Liver (tissue), 9 donors: Measurements from ENCODE around the gene NCAM1. TPM values are rescaled to one million over a fixed set of nuclear protein-coding genes. Genes with fewer than 3 reads are reported as not detected.

Source experiments
- DNase-seq: peaks from one replicate; pipeline ENCODE4 v3.0.0-alpha.2; 2017; ENCODE audit warnings: low spot score
- H3K27ac ChIP-seq, 2 donors: one replicate each; pipeline ENCODE4 v1.7.0; 2013; ENCODE audit warnings: inconsistent platforms in 2 of 2, low read length in 2 of 2, control low read depth in 1 of 2, low read depth in 1 of 2, mild to moderate bottlenecking in 1 of 2
- H3K27me3 ChIP-seq, 4 donors: one replicate each; pipeline versions ENCODE4 v1.6.1 to v1.7.0; 2013; ENCODE audit warnings: low read length in 3 of 4, inconsistent platforms in 1 of 4, mild to moderate bottlenecking in 1 of 4, moderate library complexity in 1 of 4; ENCODE audit not compliant: control insufficient read depth in 4 of 4, insufficient read depth in 4 of 4
- H3K36me3 ChIP-seq, 4 donors: one replicate each; pipeline versions ENCODE4 v1.6.1 to v1.7.0; 2013; ENCODE audit warnings: low read length in 3 of 4, mild to moderate bottlenecking in 3 of 4, low read depth in 1 of 4, moderate library complexity in 1 of 4; ENCODE audit not compliant: control insufficient read depth in 4 of 4, insufficient read depth in 3 of 4
- H3K4me1 ChIP-seq, 4 donors: one replicate each; pipeline versions ENCODE4 v1.6.1 to v1.7.0; 2013; ENCODE audit warnings: low read length in 3 of 4, mild to moderate bottlenecking in 3 of 4, moderate library complexity in 1 of 4; ENCODE audit not compliant: control insufficient read depth in 4 of 4, insufficient read depth in 4 of 4
- H3K4me3 ChIP-seq, 3 donors: one replicate each; pipeline versions ENCODE4 v1.6.1 to v1.7.0; 2013; ENCODE audit warnings: low read length in 3 of 3, control low read depth in 1 of 3, low read depth in 1 of 3, mild to moderate bottlenecking in 1 of 3
- H3K9ac ChIP-seq, 2 donors: one replicate each; pipeline ENCODE4 v1.7.0; 2013; ENCODE audit warnings: low read length in 2 of 2, mild to moderate bottlenecking in 2 of 2, moderate library complexity in 2 of 2, control low read depth in 1 of 2, low read depth in 1 of 2
- H3K9me3 ChIP-seq, 4 donors: one replicate each; pipeline versions ENCODE4 v1.6.1 to v1.7.0; 2013; ENCODE audit warnings: low read length in 3 of 4; ENCODE audit not compliant: control insufficient read depth in 4 of 4
- CTCF ChIP-seq: fragments of 150-350 bp; IDR thresholded peaks from 2 replicates; pipeline ENCODE4 v1.5.1; 2017; ENCODE audit warnings: improper control_type of control experiment, low read depth, low read length; ENCODE audit not compliant: missing input control
- EGR1 ChIP-seq, 2 donors: IDR thresholded peaks; 2 replicates each; pipeline ENCODE4 v1.6.1; 2016 to 2018; ENCODE audit warnings: antibody characterized with exemption in 2 of 2, low read depth in 2 of 2
- FOXA2 ChIP-seq: IDR thresholded peaks from 2 replicates; pipeline ENCODE4 v1.6.1; 2016; ENCODE audit warnings: antibody characterized with exemption
- GABPA ChIP-seq, 2 donors: IDR thresholded peaks in 1 of 2; conservative IDR thresholded peaks in 1 of 2; 2 replicates each; pipeline ENCODE4 v1.6.1; 2016; ENCODE audit warnings: antibody characterized with exemption in 2 of 2, mild to moderate bottlenecking in 1 of 2, moderate library complexity in 1 of 2
- HNF4G ChIP-seq: IDR thresholded peaks from 2 replicates; pipeline ENCODE4 v1.6.1; 2016; ENCODE audit warnings: antibody characterized with exemption
- JUND ChIP-seq, 2 donors: IDR thresholded peaks; 2 replicates each; pipeline ENCODE4 v1.6.1; 2016; ENCODE audit warnings: antibody characterized with exemption in 2 of 2
- MAX ChIP-seq: IDR thresholded peaks from 2 replicates; pipeline ENCODE4 v1.6.1; 2016; ENCODE audit warnings: antibody characterized with exemption
- NR2F2 ChIP-seq: IDR thresholded peaks from 2 replicates; pipeline ENCODE4 v1.6.1; 2016; ENCODE audit warnings: antibody characterized with exemption
- REST ChIP-seq: IDR thresholded peaks from 2 replicates; pipeline ENCODE4 v1.6.1; 2016; ENCODE audit warnings: antibody characterized with exemption, mild to moderate bottlenecking
- RXRA ChIP-seq, 2 donors: IDR thresholded peaks; 2 replicates each; pipeline ENCODE4 v1.6.1; 2017 to 2018; ENCODE audit warnings: antibody characterized with exemption in 2 of 2, mild to moderate bottlenecking in 1 of 2
- SP1 ChIP-seq: IDR thresholded peaks from 2 replicates; pipeline ENCODE4 v1.6.1; 2018; ENCODE audit warnings: antibody characterized with exemption, mild to moderate bottlenecking
- TAF1 ChIP-seq: conservative IDR thresholded peaks from 2 replicates; pipeline ENCODE4 v1.6.1; 2016; ENCODE audit warnings: antibody characterized with exemption, mild to moderate bottlenecking
- YY1 ChIP-seq: IDR thresholded peaks from 2 replicates; pipeline ENCODE4 v1.6.1; 2016; ENCODE audit warnings: antibody characterized with exemption, mild to moderate bottlenecking
- WGBS: extraction: QIAGEN DNeasy Blood & Tissue Kit; methylation state at CpG from one replicate; pipeline ENCODE4 v1.1.7; 2013; 5-methylcytosine and 5-hydroxymethylcytosine counted together
- polyA plus RNA-seq, 2 donors: library from polyadenylated mRNA; stranded (reverse) in 1 of 2; unstranded in 1 of 2; fragments of 200-250 nt in 1 of 2; fragments of >200 nt in 1 of 2; fragmentation: Nextera tagmentation in 1 of 2; extraction: Ambion mirVana in 1 of 2; gene quantifications; one replicate each; pipeline versions ENCODE4 v1.2.1 to v1.2.3, GENCODE V29; 2013 to 2015
- total RNA-seq, 2 donors: library from RNA; depleted of rRNA; stranded (reverse); fragments of >200 nt; gene quantifications; one replicate each; pipeline ENCODE4 v1.2.3, GENCODE V29; 2014
- TF ChIP-seq, protein P1 (sequence below): IDR thresholded peaks from 2 replicates; pipeline ENCODE4 v1.6.1; 2016; ENCODE audit warnings: antibody characterized with exemption
- TF ChIP-seq, protein P2 (sequence below): IDR thresholded peaks from 2 replicates; pipeline ENCODE4 v1.6.1; 2016; ENCODE audit warnings: antibody characterized with exemption
- donor health status: healthy.
- donor health status: healthy.
- donor health status: healthy.
- donor health status: healthy.
- donor health status: healthy.

NCAM1 gene
- total and polyA plus RNA-seq, 4 donors: 0.65 to 2.1 (median 0.88) TPM

DNA sequence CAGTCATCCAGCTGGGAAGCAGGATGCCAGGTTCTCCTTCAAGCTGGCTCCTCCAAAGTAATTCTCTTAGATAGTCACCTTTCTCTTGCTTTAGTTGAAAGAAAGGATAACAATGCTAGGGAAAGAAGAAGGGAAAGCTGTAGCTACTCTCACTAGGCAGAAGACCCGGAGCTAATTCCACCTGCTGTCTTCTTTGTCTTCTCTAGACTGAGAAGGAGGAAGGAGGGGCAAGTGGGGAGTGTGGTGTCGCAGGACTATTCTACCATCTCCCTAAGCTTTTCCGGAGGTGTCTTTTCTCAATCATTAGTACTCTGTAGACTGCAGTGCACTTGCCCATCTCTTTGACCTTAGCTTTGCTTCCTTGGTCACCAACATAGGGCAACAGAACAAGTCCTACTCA lies 162.8 kb downstream of the NCAM1 start (continued):
- TF ChIP-seq, protein P1, sequence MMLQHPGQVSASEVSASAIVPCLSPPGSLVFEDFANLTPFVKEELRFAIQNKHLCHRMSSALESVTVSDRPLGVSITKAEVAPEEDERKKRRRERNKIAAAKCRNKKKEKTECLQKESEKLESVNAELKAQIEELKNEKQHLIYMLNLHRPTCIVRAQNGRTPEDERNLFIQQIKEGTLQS: no peak

DNA sequence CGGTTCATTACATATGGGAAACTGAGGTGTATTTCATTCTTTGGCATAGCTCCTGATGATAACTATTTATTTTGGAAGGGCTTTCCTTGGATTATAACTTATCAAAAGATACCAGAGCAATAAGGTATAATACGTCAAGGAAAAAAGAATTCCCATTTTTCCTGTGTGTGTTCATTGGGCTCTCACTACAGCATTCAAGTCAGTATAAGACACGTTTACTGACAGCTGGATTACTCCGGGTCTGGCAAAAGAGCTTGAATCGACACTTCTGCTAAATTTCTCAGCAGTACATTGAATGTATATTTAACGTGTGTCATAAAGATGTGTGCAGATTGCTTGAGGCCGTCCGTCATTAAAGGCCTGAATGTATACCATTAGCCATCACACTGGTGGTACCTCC lies 163.4 kb downstream of the NCAM1 start:
- Histone ChIP-seq H3K27ac (no peak overlapping the region), H3K36me3 (no peaks in the 10 kb centered on the region), H3K4me3 (no peak overlapping the region), H3K4me1 (no peaks in the 10 kb centered on the region), H3K9ac (no peak overlapping the region), H3K27me3 (peaks cover 0 to 11% (median 2%) of the 10 kb centered on the region in 4 donors), H3K9me3 (no peaks in the 10 kb centered on the region)
- 86% methylated on average over 8 of the region's 8 CpGs for WGBS
- no peak for DNase-seq
- no peak for TF ChIP-seq JUND (IDR thresholded peaks at IDR 0.05)
- no peak for TF ChIP-seq HNF4G
- TF ChIP-seq, protein P2, sequence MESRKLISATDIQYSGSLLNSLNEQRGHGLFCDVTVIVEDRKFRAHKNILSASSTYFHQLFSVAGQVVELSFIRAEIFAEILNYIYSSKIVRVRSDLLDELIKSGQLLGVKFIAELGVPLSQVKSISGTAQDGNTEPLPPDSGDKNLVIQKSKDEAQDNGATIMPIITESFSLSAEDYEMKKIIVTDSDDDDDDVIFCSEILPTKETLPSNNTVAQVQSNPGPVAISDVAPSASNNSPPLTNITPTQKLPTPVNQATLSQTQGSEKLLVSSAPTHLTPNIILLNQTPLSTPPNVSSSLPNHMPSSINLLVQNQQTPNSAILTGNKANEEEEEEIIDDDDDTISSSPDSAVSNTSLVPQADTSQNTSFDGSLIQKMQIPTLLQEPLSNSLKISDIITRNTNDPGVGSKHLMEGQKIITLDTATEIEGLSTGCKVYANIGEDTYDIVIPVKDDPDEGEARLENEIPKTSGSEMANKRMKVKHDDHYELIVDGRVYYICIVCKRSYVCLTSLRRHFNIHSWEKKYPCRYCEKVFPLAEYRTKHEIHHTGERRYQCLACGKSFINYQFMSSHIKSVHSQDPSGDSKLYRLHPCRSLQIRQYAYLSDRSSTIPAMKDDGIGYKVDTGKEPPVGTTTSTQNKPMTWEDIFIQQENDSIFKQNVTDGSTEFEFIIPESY: no peak
- TF ChIP-seq YY1: no peak
- TF ChIP-seq MAX: no peak
- no peak for TF ChIP-seq GABPA (IDR thresholded peaks at IDR 0.05 in 1 of 2, conservative IDR thresholded peaks at IDR 0.05 in 1 of 2)
- TF ChIP-seq RXRA (IDR thresholded peaks at IDR 0.05): no peak
- TF ChIP-seq SP1: no peak
- no peak for TF ChIP-seq NR2F2
- TF ChIP-seq FOXA2: no peak
- TF ChIP-seq, protein P1: no peak
- TF ChIP-seq TAF1: no peak
- no peak for TF ChIP-seq EGR1 (IDR thresholded peaks at IDR 0.05; ENCODE audit: low read depth in 2 of 2)
- no peak for TF ChIP-seq REST
- no peak for TF ChIP-seq CTCF
